Medulla oblongata (tissue), 1 donor: Measurements from ENCODE around the gene CACNA2D3.
"Not testable (repeated sequence)": the region's sequence is repeated elsewhere in the genome, so short reads cannot be mapped to it uniquely, and the experiment has no call there.

ENCODE experiments used
- DNase-seq: peaks from one replicate; pipeline ENCODE4 v3.0.0-alpha.2; 2015; ENCODE audit errors: extremely low spot score

CACNA2D3 gene

DNA sequence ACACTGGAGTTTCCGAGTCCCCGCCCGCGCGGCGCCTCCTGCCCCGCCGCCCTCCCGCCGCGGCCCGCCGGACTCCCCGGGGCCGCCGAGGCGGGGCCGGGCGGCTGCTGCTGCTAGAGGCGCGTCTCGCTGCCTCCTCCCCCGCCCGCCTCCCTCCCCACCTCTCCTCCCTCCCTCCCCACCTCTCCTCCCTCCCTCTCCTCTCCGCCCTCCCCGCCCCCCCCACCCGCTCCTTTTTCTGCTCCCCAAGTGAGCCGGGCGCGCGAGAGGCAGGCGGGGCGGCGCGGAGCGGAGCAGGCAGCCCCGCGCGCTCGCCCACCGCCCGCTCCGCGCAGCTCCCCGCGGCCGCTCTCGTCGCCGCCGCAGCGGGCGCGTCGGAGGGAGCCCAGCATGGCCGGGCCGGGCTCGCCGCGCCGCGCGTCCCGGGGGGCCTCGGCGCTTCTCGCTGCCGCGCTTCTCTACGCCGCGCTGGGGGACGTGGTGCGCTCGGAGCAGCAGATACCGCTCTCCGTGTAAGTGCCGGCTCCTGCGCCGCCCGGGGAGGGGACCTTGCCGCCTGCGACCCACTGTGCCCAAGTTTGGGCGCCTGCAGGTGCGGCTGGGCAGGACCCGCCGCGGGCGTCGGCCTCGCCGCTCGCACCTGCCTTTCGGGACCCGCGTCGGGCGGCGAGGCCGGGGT is at the start of gene CACNA2D3:
TSS of gene CACNA2D3 (plus strand) at position 229 of the 679 bp plus-strand sequence.
- DNase-seq = no peak

DNA sequence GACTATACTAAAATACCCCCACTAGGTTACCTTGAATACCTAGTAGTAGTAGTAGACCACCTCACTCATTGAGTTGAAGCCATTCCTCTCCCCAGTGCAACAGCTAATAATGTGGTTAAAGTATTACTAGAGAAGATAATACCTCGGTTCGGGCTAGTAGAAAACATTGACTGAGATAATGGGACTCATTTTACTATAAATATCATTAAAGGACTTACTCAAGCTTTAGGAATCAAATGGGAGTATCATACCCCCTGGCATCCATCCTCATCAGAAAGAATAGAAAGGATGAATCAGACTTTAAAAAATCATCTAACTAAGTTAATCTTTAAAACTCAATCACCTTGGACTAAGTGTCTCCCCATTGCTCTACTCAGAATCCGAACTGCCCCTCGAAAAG is 49.0 kb upstream of the CACNA2D3 start:
- DNase-seq = no peak

DNA sequence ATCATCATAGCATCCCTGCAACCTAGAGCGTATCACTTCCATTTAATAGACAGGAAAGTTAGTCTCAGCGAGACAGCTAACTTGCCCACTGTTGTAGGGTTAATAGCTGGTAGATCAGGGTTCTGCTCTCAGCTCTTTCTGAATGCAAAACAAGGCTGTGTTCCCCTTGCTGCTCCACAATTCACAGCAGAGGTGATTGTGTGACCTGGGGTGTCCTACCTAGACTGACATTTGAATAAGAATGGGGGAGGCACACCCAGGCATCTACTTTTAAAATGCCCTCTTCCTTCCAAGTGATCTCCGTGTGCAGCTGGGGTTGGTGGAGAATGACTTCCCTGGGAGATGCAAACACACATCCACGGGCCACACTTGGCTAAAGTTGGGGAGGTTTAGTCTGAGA is 43.0 kb upstream of the CACNA2D3 start:
- DNase-seq = no peak

DNA sequence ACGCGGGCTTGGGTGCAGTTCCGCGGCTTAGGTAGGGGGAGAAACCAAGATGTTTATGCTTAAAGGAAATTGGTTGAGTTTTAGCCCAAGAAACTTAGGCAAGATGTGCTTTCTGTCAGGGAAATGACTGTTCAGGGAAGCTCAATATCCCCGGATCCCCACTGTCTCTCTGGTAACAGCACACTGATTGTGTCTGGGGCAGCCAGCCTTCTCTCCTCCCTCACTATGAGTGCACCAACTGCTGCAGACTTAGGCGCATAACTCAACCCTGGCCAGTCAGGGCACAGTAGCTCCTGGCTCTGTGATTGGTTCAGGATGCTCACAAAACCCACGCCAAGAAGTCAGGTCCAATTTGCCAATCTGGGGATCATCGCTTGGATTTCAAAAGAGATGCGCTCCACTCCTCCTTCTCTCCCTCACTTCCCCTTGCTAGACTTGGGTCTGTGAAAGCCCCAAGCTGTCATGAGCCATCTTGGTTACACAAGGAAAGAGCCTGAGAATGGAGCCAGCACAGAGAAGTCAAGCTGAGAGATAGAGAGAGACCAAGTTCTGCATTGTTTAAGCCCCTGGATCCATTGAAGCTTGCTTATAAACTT is 42.5 kb upstream of the CACNA2D3 start:
- no peak for DNase-seq

DNA sequence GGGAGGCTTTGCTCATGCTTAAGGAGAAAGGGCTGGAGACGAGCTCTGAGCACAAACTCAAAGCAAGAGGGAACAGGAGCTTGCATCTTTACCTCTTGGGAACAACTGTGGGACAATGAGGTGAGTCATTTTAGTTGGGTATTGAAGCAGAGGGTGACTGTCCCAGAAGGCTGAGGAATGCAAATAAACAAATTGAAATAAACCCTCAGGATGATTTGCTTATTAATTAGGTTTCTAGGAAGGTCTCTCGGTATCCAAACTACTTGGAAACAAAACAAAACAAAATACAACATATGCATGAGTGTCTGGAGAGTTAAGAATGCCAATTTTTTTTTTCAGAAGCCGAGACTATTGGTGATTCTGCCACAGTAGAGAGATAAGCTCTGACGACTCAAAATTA is 38.4 kb upstream of the CACNA2D3 start:
- DNase-seq = no peak

DNA sequence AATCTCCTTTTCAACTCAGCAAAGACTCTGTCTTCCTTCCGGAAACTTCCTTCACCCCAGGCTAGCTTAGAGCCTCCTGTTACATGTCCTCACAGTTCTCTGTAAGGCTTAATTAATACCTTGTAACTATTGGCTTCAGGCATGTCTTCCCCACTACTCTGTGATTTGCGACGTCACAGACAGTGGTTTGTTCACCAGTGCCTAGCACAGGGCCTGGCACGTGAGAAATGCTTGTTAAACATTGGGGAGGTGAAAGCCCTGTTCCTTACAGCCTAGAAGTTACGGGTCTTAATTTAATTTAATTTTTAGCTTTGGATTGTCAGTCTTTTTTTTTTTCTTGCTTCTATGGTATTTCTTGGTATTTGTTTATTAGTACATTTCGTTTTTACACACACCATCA is 36.4 kb upstream of the CACNA2D3 start:
- no peak for DNase-seq

DNA sequence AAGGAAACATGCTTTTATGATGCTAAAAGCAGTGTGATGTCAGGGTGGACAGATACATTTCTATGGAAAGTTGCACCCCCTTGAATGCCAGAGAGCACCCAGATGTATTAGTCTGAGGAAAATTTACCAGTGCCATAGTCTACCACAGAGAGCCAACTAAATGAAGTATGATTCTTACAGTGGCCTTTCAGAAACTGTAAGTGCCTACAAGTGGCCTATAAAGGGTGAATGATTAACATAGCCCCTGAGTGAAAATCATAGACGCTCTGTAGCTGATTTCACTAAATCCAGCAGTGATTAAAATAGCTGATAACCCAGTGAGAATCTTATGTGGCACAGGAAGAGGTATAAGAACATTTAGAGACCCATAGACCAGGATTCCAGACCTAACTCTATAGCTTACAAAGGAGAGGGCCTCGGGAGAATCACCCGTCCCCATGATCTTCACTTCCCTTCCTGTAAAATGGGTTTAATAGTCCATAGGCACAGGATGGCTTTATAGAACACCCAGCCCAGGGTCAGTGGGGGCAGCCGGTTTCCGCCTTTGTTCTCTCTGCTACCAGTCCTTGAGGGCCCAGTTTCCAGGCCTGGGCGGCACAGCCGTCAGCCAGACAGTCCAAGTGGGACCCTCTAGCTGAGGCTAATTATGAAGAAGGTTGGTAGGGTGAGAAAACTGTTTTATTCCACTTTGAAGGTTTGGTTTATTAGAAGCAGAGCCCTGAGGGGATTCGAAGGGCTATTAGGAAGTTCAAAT is 35.5 kb upstream of the CACNA2D3 start:
- DNase-seq = no peak

DNA sequence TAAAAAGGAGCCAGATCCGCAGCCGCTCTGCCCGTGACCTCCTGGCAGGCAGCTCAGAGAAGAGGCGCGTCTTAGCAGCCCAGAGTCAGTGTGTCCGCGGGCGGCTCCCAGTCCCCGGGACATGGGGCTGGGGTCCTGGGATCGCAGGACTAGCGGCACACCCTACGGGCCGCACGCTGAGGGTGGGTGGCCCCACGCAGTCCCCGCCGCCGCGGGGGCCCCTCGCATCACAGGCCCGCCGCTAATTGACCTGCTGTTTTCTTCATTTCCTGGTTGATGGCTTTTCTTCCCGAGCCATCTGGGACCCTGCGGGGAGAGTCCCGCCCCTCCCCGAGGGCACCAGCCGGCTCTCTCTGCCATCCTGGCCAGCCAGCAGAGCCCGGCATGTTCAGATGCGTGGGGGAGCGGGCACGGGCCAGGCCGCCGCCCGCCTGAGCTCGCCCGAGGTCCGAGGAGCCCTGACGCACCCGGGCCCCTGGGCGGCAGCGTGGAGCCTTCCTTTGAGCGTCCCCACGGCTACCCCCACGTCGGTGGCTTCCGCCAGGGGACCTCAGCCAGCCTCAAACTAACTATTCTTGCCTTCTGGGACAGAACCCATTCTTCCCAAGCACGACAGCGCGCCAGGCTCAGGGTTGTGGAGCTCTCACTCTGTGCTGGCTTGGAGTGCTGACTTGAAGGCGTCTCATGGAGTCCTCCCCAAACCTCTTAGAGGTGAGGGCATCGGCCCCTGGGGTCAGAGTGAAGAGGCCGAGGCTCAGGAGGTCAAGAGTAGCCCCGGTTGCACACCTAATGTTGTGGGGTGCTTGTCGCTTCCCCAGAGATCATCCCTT is 34.6 kb upstream of the CACNA2D3 start:
- no peak for DNase-seq

DNA sequence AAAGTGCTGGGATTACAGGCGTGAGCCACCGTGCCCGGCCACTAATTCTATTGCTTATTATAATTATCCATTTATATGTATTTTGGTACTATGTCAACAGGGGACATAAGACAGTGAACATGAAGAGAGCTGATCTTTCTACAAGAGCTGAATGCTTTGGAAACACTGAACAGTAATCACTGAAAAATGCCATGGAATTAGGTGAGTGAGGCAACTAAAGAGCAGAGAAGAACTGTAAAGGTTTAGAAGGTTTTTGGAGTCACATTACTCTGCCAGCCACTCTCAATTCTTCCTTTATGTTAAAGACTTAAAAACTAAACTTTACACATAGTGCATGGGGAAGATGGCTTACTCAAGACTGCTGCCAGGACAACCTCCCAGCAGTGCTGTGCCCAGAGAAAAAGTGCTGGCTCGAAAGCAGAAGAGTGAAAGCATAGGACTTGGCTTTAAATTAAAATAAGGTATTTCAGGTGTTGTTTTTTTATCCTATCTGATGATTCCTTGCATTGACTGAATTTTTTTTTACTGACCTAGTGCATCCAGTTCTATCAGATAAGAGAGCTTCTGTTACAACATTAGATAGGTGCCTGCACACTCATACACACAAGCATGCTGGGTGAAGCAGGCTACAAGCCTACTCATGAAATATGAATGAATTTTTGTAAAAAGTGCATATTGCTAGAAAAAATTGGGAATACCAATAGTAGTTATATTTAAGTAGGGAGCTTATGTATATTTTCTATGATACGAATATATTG is 28.7 kb upstream of the CACNA2D3 start:
- no peak for DNase-seq

DNA sequence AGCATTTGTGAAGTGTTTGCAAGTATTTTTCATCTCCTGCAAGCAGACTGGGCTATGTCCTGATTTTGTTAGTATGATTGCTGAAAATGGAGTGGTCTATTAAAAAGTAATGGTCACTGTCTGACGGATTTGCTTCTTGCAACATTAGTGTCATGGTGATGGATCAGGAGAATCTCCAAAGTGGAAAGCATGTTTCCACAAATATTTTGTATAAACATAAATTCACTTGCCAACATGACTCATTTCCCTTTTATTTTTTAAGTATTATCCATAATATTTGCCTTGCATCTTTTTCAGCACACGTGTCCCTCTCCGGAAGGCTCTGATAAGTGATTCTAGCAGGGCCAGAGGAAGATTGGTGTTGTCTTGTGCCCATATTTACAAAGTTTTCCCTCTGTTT is 27.4 kb upstream of the CACNA2D3 start:
- DNase-seq = no peak

DNA sequence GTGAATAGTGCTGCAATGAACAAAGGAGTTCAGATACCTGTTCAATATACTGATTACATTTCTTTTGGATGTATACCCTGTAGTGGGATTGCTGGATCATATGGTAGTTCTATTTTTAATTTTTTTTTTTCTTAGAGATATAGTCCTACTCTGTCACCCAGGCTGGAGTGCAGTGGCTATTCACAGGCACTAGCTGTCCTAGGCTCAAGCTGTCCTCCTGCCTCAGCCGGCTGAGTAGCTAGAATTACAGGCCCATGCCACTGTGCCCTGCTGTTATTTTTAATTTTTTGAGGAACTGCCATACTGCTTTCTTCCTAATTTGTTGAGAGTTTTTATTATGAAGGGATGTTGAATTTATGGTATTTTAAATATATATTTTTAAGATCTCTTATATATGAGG is 23.0 kb upstream of the CACNA2D3 start:
- no peak for DNase-seq

DNA sequence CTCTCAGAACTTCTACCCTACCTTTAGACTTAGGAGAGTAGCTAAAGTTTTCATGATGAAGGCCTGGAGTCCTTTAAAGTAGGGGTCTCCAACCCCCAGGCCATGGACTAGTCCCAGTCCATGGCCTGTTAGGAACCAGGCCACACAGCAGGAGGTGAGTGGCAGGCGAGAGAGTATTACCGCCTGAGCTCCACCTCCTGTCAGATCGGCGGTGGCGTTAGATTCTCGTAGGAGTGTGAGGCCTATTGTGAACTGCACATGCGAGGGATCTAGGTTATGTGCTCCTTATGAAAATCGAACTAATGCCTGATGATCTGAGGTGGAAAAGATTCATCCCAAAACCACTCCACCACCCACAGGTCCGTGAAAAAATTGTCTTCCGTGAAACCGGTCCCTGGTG is 18.3 kb upstream of the CACNA2D3 start:
- no peak for DNase-seq

DNA sequence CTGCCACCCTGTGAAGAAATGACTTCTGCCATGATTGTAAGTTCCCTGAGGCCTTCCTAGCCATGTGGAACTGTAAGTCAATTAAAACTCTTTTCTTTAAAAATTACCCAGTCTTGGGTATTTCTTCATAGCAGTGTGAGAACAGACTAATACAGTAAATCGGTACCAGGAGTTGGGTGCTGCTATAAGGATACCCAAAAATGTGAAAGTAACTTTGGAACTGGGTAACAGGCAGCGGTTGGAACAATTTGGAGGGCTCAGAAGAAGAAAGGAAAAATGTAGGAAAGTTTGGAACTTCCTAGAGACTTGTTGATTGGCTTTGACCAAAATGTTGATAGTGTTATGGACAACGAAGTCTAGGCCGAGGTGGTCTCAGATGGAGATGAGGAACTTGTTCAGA is 6.2 kb upstream of the CACNA2D3 start:
- not testable (repeated sequence) for DNase-seq

DNA sequence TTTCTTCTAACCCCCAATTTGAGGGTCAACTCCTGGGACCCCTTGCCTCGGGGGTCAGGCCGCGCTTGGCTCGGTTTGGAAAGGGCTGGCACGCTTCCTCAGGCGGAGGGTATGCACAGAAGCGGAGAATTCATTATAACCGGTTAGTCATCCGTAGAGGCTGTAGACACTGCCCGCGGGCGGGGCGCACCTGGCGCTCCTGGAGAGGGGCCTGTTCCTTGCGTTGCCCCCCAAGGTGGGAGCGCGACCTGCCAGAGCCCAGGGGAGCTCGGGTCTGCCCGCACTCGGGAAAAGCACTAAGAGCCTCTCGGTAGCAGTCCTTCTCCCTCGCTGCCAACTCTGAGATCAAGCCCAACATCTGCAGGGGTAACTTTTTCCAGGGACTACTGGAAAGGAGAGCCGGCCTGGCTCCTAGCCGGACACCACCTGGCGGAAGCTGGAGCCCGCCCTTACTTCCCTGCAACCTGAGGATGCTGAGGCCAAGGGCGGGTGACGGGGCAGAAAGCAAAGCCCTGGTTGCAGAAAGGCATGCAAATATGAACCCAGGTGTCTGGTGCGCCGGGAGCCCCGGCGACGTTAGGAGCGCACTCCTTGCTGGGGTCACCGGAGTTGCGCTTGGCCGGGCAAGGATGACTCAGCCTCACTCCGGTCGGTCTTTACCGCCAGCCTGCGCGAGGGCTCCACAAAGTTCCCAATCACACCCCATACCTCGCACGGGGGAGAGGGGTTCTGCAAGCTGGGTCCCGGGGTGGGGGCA is 1.5 kb upstream of the CACNA2D3 start:
- no peak for DNase-seq

DNA sequence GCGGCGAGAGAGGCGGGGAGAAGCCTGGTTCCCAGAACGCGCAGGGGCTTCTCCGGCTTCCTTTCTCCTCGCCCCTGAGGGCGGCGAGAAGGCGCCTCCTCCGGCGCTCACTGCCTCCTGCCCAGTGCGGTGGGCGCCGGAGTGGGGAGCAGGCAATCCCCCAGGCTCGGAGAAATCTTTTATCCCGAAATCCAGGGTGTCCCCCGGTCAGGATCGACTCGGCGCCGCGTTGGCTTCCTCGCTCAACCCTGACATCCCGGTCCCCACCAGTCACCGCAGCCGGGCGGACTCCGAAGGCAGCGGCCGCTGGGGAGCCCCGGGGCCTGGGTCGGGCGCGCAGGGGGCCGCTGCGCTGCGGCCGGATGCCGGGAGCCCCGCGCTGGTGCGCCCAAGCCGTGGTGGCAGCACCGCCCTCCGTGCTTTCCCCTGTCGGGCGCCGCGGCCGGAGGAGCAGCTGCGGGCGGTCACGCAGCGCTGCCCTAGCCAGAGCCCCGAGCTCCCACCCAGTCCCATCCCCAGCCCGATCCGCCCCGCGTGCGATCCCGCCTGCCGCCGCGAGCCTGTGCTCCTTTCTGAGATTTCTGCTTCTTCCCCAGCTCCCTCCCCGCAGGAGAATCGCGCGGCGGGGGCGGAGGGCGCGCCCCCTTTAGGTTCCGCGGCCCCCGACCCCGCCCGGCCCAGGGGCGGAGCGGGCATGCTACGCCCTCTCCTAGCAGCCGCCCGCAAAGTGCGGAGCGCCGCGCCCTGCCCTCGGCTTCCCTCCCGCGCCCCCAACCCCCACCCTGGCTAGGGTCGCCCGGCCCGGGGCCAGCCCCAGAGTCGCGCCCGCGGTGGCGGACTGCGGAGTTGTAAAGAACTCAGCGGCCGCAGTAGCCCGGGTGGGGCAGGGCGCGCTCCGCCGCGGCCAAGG is 683 bp upstream of the CACNA2D3 start:
- DNase-seq = no peak

DNA sequence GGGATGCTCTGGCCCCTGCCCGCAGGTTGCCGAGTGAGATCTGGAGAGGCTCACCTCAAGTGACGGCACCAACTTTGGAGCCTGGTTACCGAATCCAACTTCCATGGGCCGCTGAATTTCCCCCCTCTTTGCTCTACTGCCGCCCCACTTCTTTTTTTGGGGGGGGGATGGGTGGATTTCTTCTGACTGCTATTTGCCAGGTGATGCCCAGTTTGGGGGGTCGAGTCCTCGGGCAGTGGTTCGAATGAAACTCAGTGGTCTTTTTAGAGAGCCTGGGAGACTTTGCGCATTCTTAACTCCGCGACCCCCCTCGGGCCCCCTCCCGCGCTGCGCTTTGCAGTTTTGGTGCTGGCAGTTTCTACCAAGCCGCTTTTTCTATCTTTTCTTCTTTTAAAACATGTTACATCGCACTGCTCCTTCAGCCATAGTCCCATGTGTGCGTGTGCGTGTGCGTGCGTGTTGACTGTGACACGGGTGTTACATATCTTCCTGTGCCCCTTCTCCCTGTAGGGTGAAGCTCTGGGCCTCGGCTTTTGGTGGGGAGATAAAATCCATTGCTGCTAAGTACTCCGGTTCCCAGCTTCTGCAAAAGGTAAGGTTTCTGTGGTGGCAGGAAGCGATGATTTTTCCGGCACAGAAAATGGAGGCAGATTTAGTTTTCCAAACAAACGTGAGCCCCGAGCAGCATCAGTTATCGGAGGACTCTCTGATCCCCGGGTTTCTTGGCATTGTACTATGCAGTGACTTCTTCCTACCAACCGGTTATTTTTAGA is 837 bp downstream of the CACNA2D3 start:
- DNase-seq = no peak

DNA sequence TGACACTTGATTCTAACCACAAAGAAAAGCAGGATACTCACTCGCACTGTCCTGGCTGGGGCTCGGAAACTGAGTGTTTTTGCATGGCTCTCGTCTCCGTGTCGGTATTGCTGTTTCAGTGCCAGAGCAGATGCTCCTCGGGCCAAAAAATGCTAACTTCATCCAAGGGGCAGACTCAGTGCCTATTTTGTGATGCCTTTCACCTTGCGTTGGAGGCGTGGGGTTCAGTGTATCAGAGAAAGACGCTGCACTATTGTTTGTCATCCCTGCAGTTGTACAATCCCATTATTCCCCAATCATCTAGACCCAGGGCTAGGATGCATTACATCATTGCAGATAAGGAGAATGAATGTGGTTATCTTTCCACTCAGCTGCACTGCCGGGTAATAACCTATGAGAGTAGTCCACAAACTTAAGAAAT is 1.4 kb downstream of the CACNA2D3 start:
- DNase-seq = no peak

DNA sequence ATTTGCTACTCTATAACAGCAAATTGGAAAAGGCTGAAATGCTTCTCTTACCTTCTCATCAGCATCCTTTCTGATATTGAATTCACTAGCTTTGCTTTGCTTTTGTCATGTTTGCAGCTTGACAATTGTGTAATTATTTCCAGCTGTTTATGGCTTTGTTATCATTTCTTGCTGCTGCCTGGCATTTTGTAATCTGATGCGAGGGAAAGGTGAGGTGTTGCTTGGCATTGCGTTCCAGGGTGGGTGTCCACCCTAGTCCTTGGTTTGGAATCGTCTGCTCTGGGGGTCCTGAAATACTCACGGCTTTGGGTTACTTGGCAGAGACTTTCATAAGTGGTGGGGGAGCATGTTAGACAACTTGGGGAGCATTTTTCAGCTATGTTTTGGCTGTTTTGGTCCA is 2.9 kb downstream of the CACNA2D3 start:
- no peak for DNase-seq

DNA sequence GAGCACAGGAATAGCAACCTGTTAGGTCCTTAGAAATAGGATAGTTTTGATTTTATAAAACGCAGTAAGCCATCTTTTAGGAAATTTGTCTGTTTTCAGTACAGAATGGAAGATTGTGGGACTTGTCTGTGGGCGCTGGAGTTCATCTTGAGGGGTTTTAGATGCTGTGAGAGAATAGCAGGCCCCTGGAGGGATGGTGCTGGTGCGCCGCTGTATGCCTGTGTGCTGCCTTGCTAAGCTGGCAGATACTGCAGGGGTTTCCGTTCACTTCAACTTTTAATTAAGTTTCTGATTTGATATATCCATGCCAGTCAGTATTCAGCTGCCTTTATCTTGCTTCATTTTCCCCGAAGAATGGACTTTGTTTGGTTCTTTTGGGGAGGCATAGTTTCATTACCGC is 4.2 kb downstream of the CACNA2D3 start:
- DNase-seq = no peak
